Body of pancreas (tissue), 4 donors: ENCODE measurements around the gene ASPHD2.

Source experiments
- CTCF ChIP-seq, 7 experiments: fragments of 450-650 bp in 4 of 7; fragments of 200-600 bp in 3 of 7; sonication (generic) in 3 of 7; IDR thresholded peaks; one replicate each; pipeline ENCODE4 v1.5.1; 2016 to 2019; ENCODE audit warnings: antibody characterized with exemption in 7 of 7
- POLR2A ChIP-seq, 3 donors: fragments of 450-650 bp; IDR thresholded peaks; one replicate each; pipeline ENCODE4 v1.6.1; 2016; ENCODE audit warnings: antibody characterized with exemption in 3 of 3, mild to moderate bottlenecking in 2 of 3

DNA sequence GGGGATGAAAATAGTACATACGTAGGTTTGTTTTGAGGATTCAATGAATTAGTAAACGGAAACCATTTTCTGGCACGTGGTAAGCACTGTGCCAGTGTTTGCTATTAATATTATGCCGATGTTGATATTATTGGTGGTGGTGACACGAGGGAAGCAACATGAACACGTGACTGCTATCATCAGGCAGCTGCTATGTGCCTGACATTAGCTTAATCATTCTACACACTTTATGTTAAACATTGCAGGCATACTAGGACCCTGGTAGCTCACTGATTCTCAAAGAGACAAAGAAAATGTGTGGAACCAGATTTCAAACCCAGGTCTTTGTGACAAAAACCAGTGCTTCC, 55.3 kb downstream of the ASPHD2 start:
- TF ChIP-seq CTCF (IDR thresholded peaks at IDR 0.05) (no peak), POLR2A (IDR thresholded peaks at IDR 0.05) (no peak)
